Hepatic stellate cell (primary cell): Measurements from ENCODE around the gene SETBP1.

Experiments used
- DNase-seq: peaks from one replicate; pipeline ENCODE4 v3.0.0; 2011; ENCODE audit warnings: low spot score

The SETBP1 gene

GRCh38 chr18:45071956-45072355, 391.3 kb downstream of the SETBP1 start:
- DNase-seq = no peak

GRCh38 chr18:45073556-45073955, 392.9 kb downstream of the SETBP1 start:
- no peak for DNase-seq

GRCh38 chr18:45081566-45082181, 401.0 kb downstream of the SETBP1 start:
- no peak for DNase-seq

GRCh38 chr18:45083226-45083855, 402.7 kb downstream of the SETBP1 start:
- no peak for DNase-seq

GRCh38 chr18:45084206-45084605, 403.5 kb downstream of the SETBP1 start:
- DNase-seq = no peak

- DNase-seq = no peak
These were observed 405.4 kb downstream of the SETBP1 start for GRCh38 chr18:45085916-45086624.

- DNase-seq = no peak
These were observed 406.1 kb downstream of the SETBP1 start for GRCh38 chr18:45086777-45087176.

GRCh38 chr18:45090526-45091140, 409.9 kb downstream of the SETBP1 start:
- no peak for DNase-seq

- no peak for DNase-seq
These were observed 419.8 kb downstream of the SETBP1 start for GRCh38 chr18:45100321-45101105.

- no peak for DNase-seq
These were observed 421.4 kb downstream of the SETBP1 start for GRCh38 chr18:45102126-45102525.

- no peak for DNase-seq
These were observed 422.2 kb downstream of the SETBP1 start for GRCh38 chr18:45102863-45103262.

- DNase-seq = no peak
These were observed 422.8 kb downstream of the SETBP1 start for GRCh38 chr18:45103319-45104048.

- no peak for DNase-seq
These were observed 423.3 kb downstream of the SETBP1 start for GRCh38 chr18:45104049-45104395.

GRCh38 chr18:45106331-45106774, 425.7 kb downstream of the SETBP1 start:
- no peak for DNase-seq

GRCh38 chr18:45107425-45107824, 426.7 kb downstream of the SETBP1 start:
- DNase-seq = no peak

- no peak for DNase-seq
These were observed 428.1 kb downstream of the SETBP1 start for GRCh38 chr18:45108754-45109153.

- no peak for DNase-seq
These were observed 428.6 kb downstream of the SETBP1 start for GRCh38 chr18:45109271-45109670.

GRCh38 chr18:45109706-45110105, 429.0 kb downstream of the SETBP1 start:
- DNase-seq = no peak

GRCh38 chr18:45110577-45111501, 430.2 kb downstream of the SETBP1 start:
- DNase-seq = no peak

- no peak for DNase-seq
These were observed 430.8 kb downstream of the SETBP1 start for GRCh38 chr18:45111502-45111848.
